CD4-positive, alpha-beta T cell treated with Interferon alpha-2 for 1 hour (primary cell): ENCODE measurements around the gene PCDHA6.
"Not testable (repeated sequence)": the region's sequence is repeated elsewhere in the genome, so short reads cannot be mapped to it uniquely, and the experiment has no call there.

ENCODE experiments used
- DNase-seq, 2 donors: peaks; one replicate each; pipeline ENCODE4 v3.0.0-alpha.2; 2020 to 2022

The PCDHA6 gene

DNA sequence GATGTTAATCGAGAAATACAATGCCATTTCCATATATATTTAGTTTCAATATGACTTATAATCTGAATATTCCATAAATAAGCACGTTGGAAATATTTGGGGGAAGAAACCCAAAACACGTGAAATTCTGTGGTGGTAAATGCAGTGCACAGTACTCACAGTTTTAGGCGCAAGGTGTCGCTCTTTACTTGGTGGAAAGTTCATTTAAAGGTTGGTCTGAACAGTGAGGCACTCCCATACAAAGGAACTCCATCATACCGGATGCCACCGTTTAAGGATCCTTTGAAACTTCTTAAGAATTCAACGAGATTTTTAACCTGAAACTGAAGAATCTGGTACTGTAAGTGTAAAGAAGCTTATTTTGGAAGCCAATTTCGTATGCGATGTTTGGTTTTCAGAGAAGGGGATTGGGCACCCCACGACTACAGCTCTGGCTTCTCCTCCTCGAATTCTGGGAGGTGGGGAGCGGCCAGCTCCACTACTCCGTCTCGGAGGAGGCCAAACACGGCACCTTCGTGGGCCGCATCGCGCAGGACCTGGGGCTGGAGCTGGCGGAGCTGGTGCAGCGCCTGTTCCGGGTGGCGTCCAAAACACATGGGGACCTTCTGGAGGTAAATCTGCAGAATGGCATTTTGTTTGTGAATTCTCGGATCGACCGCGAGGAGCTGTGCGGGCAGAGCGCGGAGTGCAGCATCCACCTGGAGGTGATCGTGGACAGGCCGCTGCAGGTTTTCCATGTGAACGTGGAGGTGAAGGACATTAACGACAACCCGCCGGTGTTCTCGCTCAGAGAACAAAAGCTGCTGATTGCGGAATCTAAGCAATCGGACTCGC, 41.2 kb downstream of the PCDHA6 start, which contains the start of gene PCDHA11:
PCDHA11 (plus strand) TSS at position 237 of the 834 bp plus-strand sequence; CDS start at position 384, 147 bp downstream.
- no peak for DNase-seq

- no peak for DNase-seq
These were observed 41.8 kb downstream of the PCDHA6 start for GRCh38 chr5:140869555-140869886.

- no peak for DNase-seq
These were observed 42.8 kb downstream of the PCDHA6 start for GRCh38 chr5:140870221-140871201.

GRCh38 chr5:140875085-140876065, 47.6 kb downstream of the PCDHA6 start, which contains the start of gene PCDHA12:
PCDHA12 (plus strand) TSS chr5:140875308; CDS start chr5:140875473, 165 bp downstream.
- DNase-seq: no peak

DNA sequence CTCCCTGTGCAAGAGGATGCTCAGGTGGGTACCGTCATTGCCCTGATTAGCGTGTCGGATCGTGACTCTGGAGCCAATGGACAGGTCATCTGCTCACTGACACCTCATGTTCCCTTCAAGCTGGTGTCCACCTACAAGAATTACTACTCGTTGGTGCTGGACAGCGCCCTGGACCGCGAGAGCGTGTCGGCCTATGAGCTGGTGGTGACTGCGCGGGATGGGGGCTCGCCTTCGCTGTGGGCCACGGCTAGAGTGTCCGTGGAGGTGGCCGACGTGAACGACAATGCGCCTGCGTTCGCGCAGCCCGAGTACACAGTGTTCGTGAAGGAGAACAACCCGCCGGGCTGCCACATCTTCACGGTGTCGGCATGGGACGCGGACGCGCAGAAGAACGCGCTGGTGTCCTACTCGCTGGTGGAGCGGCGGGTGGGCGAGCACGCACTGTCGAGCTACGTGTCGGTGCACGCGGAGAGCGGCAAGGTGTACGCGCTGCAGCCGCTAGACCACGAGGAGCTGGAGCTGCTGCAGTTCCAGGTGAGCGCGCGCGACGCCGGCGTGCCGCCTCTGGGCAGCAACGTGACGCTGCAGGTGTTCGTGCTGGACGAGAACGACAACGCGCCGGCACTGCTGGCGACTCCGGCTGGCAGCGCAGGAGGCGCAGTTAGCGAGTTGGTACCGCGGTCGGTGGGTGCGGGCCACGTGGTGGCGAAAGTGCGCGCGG, 48.9 kb downstream of the PCDHA6 start:
- not testable (repeated sequence) for DNase-seq

GRCh38 chr5:140877262-140877581, 49.5 kb downstream of the PCDHA6 start:
- DNase-seq: no peak
